ENCODE results near the gene CTCFL.
"Not testable (repeated sequence)": the region's sequence is repeated elsewhere in the genome, so short reads cannot be mapped to it uniquely, and the experiment has no call there.

Gene CTCFL

DNA sequence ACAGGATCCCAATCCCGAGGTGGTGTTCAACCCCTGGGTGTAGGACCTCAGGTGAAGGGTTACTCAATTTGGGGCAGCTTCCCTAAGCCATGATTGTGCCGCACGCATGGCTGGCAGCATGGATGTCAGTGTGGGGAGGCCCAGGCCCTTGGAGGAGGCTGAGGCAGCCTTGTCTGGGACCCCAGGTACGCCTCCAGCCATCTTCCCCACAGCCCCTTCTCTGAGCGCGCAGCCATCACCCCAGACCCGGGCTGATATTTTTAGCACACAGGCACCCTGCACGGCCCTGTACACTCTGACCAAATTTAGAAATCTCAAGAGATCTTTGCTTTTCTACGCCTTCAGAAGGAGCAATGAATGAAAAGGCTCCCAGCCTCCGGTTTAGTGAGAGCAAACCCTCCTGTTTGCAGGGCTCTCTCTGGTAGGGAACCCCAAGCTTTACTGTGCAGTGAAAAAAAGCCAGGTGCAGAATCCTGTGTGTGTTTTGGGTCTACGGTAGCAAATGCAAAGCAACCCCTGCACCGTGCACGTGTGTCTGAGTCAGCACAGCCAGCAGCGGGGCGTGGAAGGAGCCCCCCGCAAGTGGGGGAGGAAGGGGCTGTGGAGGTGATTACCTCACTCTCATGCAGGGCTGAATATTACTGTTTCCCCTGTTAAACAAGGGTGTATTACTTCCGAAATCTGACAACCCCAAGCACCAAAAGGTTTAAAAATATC, 44.3 kb downstream of the CTCFL start:
- no peak for DNase-seq (ENCODE audit: low spot score)

DNA sequence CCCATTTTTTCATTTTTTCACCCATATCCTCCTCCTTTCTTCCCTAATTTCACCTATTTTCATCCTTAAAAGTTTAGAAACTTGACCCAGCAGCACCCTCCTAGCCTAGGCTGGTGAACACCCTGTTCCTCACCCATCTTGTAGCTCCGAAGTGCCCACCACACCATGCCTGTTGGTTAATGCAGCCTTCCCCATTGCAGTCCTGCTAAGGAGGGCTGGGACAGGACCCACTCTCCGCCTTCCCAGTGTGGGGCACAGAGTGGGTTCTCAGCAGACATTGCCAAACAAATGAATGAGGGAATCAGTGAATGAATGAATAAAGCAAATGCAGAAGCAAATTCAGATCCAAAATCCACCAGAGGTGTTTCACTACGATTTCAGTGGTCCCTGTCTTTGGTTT, 45.7 kb downstream of the CTCFL start:
- no peak for DNase-seq (ENCODE audit: low spot score)

DNA sequence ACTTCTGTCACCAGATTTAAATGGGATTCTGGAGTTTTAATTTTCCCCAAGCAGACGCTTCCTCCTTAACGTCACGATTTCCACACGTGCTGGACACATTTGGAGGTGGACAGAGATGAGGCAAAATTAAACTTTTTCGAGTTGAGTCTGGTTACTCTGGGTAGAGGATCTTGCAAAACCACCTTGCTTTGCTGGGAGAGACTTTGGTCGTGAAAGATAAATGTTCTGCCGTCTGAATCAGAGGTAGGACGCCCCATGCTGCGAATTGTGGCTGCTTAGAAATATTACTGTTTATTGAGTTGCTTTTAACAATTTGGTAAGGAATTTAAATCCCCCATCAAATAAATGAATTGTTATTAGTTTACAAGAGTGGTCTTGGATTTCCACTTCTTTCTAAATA, 46.8 kb downstream of the CTCFL start:
- no peak for DNase-seq (ENCODE audit: low spot score)

- DNase-seq (ENCODE audit: low spot score): no peak
Observed at GRCh38 chr20:57476641-57477461, 48.1 kb downstream of the CTCFL start.

DNA sequence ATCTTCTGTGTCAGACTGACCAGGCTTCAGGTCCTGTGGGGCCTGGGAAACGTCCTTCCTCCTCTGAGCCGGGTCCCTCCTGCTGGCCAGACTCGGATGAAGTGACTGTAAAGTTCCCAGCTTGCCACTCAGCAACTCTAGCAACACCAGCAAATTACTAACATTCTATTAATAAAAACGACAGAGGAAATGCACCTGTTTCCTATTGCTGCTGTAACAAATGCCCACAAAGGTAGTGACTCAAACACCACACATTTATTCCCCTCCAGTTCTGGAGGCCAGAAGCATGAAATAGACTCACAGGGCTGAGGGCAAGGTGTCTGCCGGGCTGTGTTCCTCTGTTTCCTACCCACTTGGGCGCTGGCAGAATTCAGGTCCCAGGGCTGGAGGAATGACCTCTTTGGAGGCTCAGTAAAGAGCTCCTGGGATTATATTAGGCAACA, 48.8 kb downstream of the CTCFL start:
- DNase-seq (ENCODE audit: low spot score): no peak

- no peak for DNase-seq (ENCODE audit: low spot score)
Observed at GRCh38 chr20:57475388-57476083, 49.4 kb downstream of the CTCFL start.

GRCh38 chr20:57474816-57475215, 50.1 kb downstream of the CTCFL start:
- DNase-seq (ENCODE audit: low spot score): no peak

DNA sequence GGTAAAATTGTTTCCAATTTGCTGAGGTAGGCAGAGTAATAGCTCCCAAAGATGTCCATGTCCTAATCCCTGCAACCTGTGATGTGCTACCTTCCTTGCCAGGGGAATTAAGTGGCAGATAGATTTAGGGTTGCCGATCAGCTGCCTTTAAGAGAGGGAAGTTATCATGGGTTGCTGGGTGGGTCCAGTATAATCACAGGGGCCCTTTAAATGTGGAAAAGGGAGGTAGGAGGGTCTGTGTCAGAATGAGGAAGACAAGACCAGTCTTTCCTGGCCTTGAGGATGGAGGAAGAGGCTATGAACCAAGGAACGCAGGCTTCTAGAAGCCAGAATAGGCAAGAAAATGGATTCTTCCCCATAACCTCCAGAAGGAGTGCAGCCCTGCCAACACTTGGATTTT, 50.7 kb downstream of the CTCFL start:
- no peak for DNase-seq (ENCODE audit: low spot score)

DNA sequence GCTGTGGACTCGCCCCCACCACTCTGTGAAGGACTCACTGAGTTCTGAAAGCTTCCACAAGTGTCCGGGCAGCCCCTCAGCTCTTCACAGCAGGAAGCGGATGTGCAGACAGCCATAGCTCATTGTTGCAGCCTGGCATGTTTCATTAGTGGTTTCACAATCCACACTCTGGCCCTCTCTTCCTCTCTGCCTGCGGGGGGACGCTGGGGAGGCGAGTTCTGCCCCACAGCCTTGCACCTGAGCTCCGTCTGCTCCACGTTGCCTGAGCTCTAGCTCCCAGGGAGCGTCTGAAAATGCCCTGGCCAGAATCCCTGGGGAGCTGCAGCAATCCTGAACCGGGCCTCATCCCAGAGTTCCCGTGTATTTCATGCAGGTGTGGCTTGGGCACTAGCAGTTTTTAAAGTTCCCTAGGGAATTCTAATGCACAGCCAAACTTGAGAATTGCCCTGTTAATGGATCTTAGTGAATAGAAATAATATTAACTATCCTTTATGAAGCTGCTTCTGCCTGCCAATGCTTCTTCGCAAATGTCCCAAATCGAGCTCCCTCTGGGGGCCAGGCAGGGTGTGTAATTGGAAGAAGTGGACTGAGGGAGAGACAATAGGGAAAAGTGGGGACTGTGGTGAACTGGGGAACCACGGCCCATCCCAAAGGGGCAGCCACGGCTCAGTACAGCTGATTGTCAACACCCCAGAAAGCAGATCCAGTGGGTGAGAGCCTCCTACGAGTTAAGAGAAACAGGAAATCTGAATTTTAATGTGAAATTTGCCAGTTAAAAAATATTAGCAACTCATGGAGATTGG, 51.5 kb downstream of the CTCFL start:
- DNase-seq (ENCODE audit: low spot score): no peak

DNA sequence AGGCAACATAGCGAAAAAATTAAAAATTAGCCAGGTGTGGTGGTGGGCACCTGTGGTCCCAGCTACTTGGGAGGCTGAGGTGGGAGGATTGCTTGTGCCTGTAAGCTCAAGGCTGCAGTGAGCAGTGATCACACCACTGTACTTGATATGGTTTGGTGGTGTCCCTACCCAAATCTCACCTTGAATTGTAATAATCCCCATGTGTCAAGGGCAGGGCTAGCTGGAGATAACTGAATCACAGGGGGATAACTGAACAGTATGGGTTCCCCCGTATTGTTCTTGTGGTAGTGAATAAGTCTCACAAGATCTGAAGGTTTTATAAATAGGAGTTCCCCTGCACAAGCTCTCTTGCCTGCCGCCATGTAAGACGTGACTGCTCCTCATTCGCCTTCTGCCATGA, 52.5 kb downstream of the CTCFL start:
- not testable (repeated sequence) for DNase-seq (ENCODE audit: low spot score)

DNA sequence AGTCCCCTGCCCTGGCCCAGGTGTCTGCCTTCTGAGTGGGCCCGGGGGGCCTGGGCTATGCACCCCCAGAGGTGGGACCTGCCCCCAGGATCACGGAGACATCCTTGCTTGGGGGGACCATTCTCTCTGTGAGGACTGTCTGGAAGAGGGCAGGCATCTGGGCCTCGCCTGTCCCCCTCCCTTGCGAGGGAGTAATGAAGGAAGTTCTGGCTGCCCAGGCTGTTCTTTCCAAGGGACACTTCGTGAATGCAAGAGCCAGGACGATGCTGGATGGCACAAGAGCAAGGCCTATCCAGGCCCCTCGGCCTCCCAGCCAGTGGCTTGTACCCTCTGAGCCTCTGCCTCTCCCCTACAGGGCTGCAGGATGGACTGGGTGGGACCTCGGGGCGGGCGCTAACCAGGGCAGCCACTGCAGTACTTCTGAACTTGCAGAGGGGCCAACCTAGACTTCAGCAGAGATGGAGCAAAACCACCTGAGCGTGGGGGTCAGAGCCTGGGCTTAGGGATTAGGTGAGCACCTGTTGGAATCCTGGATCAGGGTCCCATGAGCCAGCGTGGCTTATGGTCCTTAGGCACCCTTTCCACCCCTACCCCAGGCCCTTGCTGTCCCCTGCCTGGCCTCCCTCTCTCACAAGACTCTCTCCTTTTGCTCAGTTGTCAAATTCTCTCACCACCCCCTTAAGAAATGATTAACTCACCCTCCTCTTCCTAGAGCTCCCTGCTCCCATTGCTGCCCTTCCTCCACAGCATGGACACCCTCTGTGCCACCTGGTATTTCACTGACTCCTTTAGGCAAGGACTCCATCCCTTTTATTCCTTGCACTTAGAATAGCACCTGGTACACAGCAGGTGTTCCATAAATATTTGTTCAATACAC, 53.2 kb downstream of the CTCFL start:
- no peak for DNase-seq (ENCODE audit: low spot score)

DNA sequence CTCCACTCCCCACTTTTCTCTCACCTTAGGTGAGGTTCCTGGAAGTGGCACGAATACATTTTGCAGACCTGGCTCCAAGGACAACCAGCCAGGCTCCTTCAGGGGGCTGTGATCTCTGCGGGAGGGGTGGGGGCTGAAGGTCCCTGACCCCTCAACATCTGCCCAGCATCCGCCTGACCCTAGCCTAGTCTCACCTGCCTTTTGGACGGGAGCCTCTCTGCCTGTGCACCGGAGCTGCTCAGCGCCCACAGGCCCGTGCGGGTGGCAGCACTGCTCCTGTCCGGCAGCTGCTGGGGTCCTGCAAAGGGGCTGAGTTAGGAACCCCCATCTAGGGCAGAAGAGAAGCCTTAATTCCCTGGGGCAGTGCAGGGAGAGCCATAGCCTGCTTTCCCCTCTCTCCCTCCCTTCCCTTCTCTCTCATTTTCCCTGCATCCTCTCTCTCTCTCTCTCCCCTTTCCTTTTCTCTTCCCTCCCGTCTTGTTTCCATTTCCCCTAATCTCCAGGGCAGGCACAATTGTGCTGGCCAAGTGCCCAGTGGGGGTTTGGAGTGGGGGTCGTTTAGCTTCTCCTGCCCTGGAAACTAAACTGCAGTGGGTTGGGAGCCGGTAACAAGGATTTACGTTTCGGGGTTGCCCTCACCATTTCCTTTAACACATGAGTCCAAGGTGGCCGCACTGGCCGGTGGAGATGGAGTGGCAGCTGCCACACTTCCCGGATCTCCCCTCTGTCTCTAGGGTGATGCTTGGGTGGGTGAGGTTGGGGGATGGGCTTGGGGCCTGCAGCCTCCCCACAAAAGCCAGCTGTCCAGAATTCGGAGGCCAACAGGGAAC, 54.1 kb downstream of the CTCFL start:
- DNase-seq (ENCODE audit: low spot score): no peak

- no peak for DNase-seq (ENCODE audit: low spot score)
Observed at GRCh38 chr20:57470212-57470522, 54.8 kb downstream of the CTCFL start.

GRCh38 chr20:57469418-57470211, 55.3 kb downstream of the CTCFL start:
- DNase-seq (ENCODE audit: low spot score): no peak

- no peak for DNase-seq (ENCODE audit: low spot score)
Observed at GRCh38 chr20:57468523-57469417, 56.2 kb downstream of the CTCFL start.

GRCh38 chr20:57467742-57468141, 57.2 kb downstream of the CTCFL start:
- DNase-seq (ENCODE audit: low spot score): no peak

DNA sequence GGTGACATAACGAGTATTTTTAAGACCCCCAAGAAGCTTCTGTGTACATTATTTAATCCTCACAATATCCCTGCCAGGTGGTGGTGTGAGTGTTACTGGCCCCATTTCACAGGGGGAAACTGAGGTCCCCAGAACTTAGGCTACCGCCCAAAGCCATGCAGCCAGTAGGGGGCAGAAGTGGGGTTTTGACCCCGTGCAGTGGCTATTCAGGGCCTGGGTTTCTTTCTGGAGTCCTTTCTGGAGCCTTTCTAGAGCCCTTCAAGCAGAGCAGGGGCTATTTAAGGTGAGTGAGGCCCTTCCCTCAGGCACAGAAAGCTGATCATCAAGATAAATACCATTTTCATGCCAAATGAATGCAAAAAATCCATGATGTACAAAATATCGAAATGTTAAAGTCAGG, 59.0 kb downstream of the CTCFL start:
- no peak for DNase-seq (ENCODE audit: low spot score)

- DNase-seq (ENCODE audit: low spot score): no peak
Observed at GRCh38 chr20:57465486-57465885, 59.5 kb downstream of the CTCFL start.
